BE2C (cell line): Measurements from ENCODE around the gene IL24.
A peak's percentile ranks its signal among the peaks of the same experiment; 100 is the strongest.

Experiments
- DNase-seq: peaks from one replicate; pipeline ENCODE4 v3.0.0-alpha.2; 2020
- H3K27me3 ChIP-seq: fragments of 250-450 bp; sonication (Bioruptor Pico); 2 replicates; pipeline ENCODE4 v1.5.1; 2020; ENCODE audit warnings: mild to moderate bottlenecking
- H3K36me3 ChIP-seq: fragments of 250-450 bp; sonication (Bioruptor Pico); 2 replicates; pipeline ENCODE4 v1.5.1; 2020; ENCODE audit warnings: mild to moderate bottlenecking
- H3K4me1 ChIP-seq: fragments of 250-450 bp; sonication (Bioruptor Pico); 2 replicates; pipeline ENCODE4 v1.5.1; 2020
- H3K4me3 ChIP-seq: 2 replicates; pipeline ENCODE4 v1.5.1; 2011; ENCODE audit warnings: low read depth, low read length
- H3K9me3 ChIP-seq: fragments of 250-450 bp; sonication (Bioruptor Pico); 2 replicates; pipeline ENCODE4 v1.5.1; 2020
- CTCF ChIP-seq: IDR thresholded peaks from 2 replicates; pipeline ENCODE4 v1.5.1; 2012; ENCODE audit warnings: mild to moderate bottlenecking, low read depth, low read length

IL24 gene

DNA sequence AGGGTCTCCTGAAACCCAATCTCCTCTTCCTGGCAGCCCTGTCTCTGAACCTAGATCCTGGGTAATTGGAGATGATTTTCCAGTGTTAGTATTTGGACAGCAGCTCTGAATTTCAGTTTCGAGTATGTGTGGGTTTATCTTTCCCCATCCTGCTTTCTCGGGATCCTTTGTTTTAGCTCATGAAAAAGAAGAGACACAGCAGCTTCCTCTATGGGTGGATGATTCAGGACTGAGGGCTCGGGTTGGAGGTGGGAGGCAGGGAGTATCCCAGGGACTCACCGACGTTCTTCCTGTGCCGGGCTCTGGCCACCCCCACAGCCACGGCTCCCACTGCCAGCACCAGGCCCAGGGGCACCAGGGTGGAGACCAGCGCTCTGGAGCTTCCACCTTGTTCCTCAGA is 34.9 kb downstream of the IL24 start:
- no peaks in the 10 kb centered on the region for H3K9me3 ChIP-seq
- TF ChIP-seq CTCF: no peak
- no peak overlapping the region for H3K4me3 ChIP-seq
- H3K27me3 ChIP-seq: no peaks in the 10 kb centered on the region
- no peak for DNase-seq
- no peaks in the 10 kb centered on the region for H3K36me3 ChIP-seq
- no peaks in the 10 kb centered on the region for H3K4me1 ChIP-seq

DNA sequence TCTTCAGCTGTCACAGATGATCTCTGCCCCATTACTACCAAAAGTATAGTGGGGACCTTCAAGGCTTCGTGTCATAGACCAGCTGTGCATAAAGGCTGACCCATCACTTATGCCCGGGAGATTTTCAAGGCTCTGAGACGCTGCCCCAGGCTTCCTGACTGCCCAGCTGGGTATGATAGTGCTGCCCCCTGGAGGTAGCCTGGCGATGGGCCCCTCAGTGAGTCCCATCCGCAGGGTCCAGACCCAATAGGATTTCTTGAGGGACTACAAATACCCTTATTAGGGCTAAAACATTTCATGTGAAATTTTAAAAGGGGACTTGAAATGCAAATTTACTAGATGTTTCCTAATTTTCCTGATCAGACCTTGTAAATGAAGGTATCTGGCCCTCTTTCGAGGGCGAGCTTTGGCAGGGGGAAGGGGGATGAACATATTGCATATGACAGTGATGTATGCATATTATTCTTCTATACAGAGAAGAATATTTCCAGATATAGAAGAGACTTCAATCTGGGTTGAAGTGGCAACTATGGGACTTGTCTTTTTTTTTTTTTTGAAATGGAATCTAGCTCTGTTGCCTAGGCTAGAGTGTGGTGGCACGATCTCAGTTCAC is 36.2 kb downstream of the IL24 start:
- Histone ChIP-seq H3K36me3 (no peaks in the 10 kb centered on the region), H3K9me3 (no peaks in the 10 kb centered on the region), H3K4me1 (no peaks in the 10 kb centered on the region), H3K27me3 (no peaks in the 10 kb centered on the region), H3K4me3 (no peak overlapping the region)
- peak; percentile 71 for DNase-seq
- peak; percentile 77 for TF ChIP-seq CTCF

DNA sequence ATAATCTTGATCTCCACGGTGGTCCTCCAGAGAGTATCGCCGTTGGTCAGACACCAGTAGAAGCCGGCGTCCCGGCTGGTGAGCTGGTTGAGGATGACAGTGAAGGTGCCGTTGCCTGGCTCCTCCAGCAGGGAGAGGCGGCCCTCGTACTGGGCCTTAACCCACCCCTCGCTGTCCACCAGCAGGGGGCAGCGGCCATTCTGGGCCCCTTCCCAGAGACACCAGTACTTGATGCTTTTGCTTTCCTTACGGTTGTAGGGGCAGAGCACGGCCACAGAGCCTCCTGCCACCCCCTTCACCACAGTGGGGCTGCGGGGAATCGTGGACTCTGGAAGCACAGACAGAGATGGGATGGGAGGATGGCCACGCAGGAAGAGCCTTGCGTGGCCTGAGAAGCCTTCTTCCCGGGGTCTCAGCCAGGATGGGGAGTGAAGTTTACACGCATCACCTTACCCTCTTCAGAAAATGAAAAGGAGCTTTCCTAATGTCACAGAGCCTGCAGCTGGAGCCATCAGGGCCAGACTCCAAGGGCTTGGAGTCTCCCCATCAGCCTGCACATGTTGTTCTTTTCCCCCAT is 38.3 kb downstream of the IL24 start:
- H3K27me3 ChIP-seq: no peaks in the 10 kb centered on the region; the same call in none of the 2 replicates
- peak; percentile 76 for TF ChIP-seq CTCF
- no peaks in the 10 kb centered on the region; the same call in 1 of the 2 replicates for H3K9me3 ChIP-seq
- H3K36me3 ChIP-seq: no peaks in the 10 kb centered on the region
- DNase-seq: peak; percentile 70
- H3K4me1 ChIP-seq: no peaks in the 10 kb centered on the region
- no peak overlapping the region for H3K4me3 ChIP-seq

DNA sequence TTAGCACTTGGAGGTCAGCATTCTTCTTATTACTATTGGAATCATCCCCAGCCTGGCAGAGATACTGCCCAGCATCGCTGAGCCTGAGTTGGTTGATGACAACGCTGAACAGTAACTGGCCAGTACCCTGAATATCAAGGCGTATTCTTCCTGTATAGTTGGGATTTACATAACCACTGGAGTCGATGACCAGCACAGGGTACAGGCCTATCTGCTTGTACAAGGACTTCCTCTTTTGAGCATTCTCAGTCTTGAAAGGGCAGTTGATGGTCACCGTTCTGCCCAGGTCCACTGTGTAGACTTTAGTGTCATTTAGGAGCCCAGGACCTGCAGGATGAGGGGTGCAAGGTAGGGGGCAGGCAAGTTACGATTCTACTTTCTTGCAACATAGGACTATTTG is 40.2 kb downstream of the IL24 start:
- no peak for TF ChIP-seq CTCF
- Histone ChIP-seq H3K9me3 (no peaks in the 10 kb centered on the region; the same call in 1 of the 2 replicates), H3K36me3 (no peaks in the 10 kb centered on the region), H3K4me3 (no peak overlapping the region), H3K27me3 (no peaks in the 10 kb centered on the region; the same call in none of the 2 replicates), H3K4me1 (no peaks in the 10 kb centered on the region)
- DNase-seq: no peak

DNA sequence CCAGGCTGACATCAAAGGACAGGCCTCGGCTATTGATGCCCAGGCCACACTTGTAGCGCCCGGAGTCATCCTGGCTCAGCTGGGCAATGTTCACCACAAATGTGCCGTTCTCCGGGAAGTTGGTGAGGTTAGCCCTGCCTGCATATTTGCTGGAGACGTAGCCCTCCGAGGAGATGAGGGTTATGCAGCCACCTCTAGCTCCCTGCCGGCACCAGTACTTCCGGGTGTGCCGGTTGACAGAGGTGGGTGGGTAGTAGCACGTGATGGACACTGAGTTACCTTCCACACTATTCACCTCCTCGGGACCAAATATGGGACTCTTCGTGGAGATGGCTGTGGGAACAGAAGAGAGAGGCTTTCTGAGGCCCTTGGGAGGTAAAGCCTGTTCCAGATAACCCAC is 41.9 kb downstream of the IL24 start:
- Histone ChIP-seq H3K36me3 (no peaks in the 10 kb centered on the region), H3K9me3 (no peaks in the 10 kb centered on the region; the same call in 1 of the 2 replicates), H3K27me3 (no peaks in the 10 kb centered on the region; the same call in none of the 2 replicates), H3K4me1 (no peaks in the 10 kb centered on the region), H3K4me3 (no peak overlapping the region)
- TF ChIP-seq CTCF: no peak
- DNase-seq: no peak

DNA sequence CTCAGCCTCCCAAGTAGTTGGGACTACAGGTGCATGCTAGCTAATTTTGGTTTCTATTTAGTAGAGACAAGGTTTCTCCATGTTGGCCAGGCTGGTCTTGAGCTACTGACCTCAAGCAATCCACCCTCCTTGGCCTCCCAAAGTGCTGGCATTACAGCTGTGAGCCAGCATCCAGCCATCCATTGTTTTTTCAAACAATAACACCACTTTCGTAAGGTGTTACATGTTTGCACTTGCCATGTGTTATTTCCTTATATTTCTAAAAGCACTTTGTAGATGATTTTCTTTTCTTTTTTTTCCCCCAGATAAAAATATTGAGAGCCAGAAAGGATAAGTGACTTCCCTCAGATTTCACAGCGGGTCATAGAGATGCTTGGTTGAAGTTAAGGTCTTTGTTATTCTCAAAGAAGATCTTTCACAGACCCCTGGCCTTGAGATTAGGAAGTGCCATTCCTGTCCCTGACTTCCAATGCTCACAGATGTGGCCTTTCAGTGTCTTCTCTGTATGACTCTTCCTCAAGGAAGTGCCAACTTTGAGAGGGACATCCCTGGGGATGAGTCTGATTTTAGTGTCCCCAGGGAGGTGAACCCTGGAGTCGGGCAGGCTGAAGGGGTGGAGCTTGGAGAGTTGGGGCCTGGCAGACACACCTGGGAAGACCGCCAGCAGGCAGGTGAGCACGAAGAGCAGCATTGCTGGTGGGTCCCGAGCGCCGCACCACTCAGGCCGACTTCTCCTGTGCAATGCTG is 42.8 kb downstream of the IL24 start:
- H3K9me3 ChIP-seq: no peaks in the 10 kb centered on the region; the same call in 1 of the 2 replicates
- DNase-seq: no peak
- H3K4me3 ChIP-seq: no peak overlapping the region
- no peaks in the 10 kb centered on the region for H3K36me3 ChIP-seq
- peaks cover 5% of the 10 kb centered on the region for H3K27me3 ChIP-seq
- no peak for TF ChIP-seq CTCF
- no peaks in the 10 kb centered on the region for H3K4me1 ChIP-seq
